ENCODE data around the gene SH2D3A. TPM values are rescaled to one million over a fixed set of nuclear protein-coding genes. Genes with fewer than 3 reads are reported as not detected.

SH2D3A gene
- total RNA-seq, 1 experiment from 2014 or later: 30.3 TPM

GRCh38 chr19:6743066-6743465 lies 24.2 kb downstream of the SH2D3A start (continued):
- TF ChIP-seq ERG (CRISPR knock-in tag; IDR thresholded peaks at IDR 0.05) (no peak), KAT7 (CRISPR knock-in tag; IDR thresholded peaks at IDR 0.05; ENCODE audit: borderline replicate concordance) (no peak), MYBL2 (CRISPR knock-in tag; IDR thresholded peaks at IDR 0.05) (no peak), USF1 (CRISPR knock-in tag; IDR thresholded peaks at IDR 0.05) (no peak), SMAD4 (CRISPR knock-in tag; IDR thresholded peaks at IDR 0.05) (no peak), E2F1 (CRISPR knock-in tag; IDR thresholded peaks at IDR 0.05) (no peak), ELF4 (CRISPR knock-in tag; IDR thresholded peaks at IDR 0.05; ENCODE audit: low read depth) (no peak), ZNF219 (CRISPR knock-in tag; IDR thresholded peaks at IDR 0.05; ENCODE audit: borderline replicate concordance) (no peak), ZNF263 (CRISPR knock-in tag; IDR thresholded peaks at IDR 0.05; ENCODE audit: low read depth) (no peak)

GRCh38 chr19:6740589-6741343 lies 26.5 kb downstream of the SH2D3A start:
- peaks cover 51% of the 10 kb centered on the region for H3K4me1 Mint-ChIP-seq
- ATAC-seq: peak; percentile 2; the same call in 1 of the 2 replicates
- no peaks in the 10 kb centered on the region for H3K9me3 Mint-ChIP-seq

GRCh38 chr19:6739883-6740588 lies 27.2 kb downstream of the SH2D3A start:
- CTCF ChIA-PET: interaction anchor here (1.0 to 1.1 kb wide), 2 partner anchors 12 to 223 kb away, joined by 3 to 8 read pairs; no protein-coding TSS in a partner anchor
- H3K27me3 Mint-ChIP-seq (ENCODE audit: low read depth): no peaks in the 10 kb centered on the region
- H3K27ac Mint-ChIP-seq: no peak overlapping the region
- TF ChIP-seq ZNF263 (CRISPR knock-in tag; IDR thresholded peaks at IDR 0.05; ENCODE audit: low read depth) (peak; percentile 40; the same call in 1 of the 2 replicates), MYBL2 (CRISPR knock-in tag; IDR thresholded peaks at IDR 0.05) (0 out of 2 replicates have a peak, but pooled peaks have one; percentile 35), ATF2 (CRISPR knock-in tag; IDR thresholded peaks at IDR 0.05; ENCODE audit: borderline replicate concordance, low read depth) (0 out of 2 replicates have a peak, but pooled peaks have one; percentile 9), MAX (CRISPR knock-in tag; IDR thresholded peaks at IDR 0.05) (peak; percentile 30; the same call in 1 of the 2 replicates), MLX (CRISPR knock-in tag; IDR thresholded peaks at IDR 0.05) (no peak), ZNF512 (CRISPR knock-in tag; IDR thresholded peaks at IDR 0.05; ENCODE audit: borderline replicate concordance) (no peak)
- peak; percentile 51 for DNase-seq (ENCODE audit: low spot score)
- H3K4me3 Mint-ChIP-seq: peak overlapping the region; percentile 84
- H3K4me1 Mint-ChIP-seq: peaks cover 59% of the 10 kb centered on the region
- POLR2A ChIA-PET: interaction anchor here (1.0 to 3.9 kb wide), 2 partner anchors 13 to 27 kb away, joined by 5 to 29 read pairs; partner anchors contain the start of gene SH2D3A
- ATAC-seq: peak; percentile 2; the same call in 1 of the 2 replicates
- peaks cover 20% of the 10 kb centered on the region for H3K36me3 Mint-ChIP-seq
- H3K9me3 Mint-ChIP-seq: no peaks in the 10 kb centered on the region

More at GRCh38 chr19:6740589-6741343, 26.5 kb downstream of the SH2D3A start:
- TF ChIP-seq E2F5 (CRISPR knock-in tag; IDR thresholded peaks at IDR 0.05) (0 out of 2 replicates have a peak, but pooled peaks have one; percentile 41), SP1 (CRISPR knock-in tag; conservative IDR thresholded peaks at IDR 0.05) (0 out of 2 replicates have a peak, but pooled peaks have one; percentile 36), ZNF671 (CRISPR knock-in tag; IDR thresholded peaks at IDR 0.05) (no peak)
- no peaks in the 10 kb centered on the region for H3K27me3 Mint-ChIP-seq (ENCODE audit: low read depth)
- H3K4me3 Mint-ChIP-seq: peak overlapping the region; percentile 84
- DNase-seq (ENCODE audit: low spot score): peak; percentile 75
- CTCF ChIA-PET: interaction anchor here (1.0 to 1.1 kb wide), 2 partner anchors 12 to 224 kb away, joined by 3 to 8 read pairs; no protein-coding TSS in a partner anchor
- POLR2A ChIA-PET: interaction anchor here (1.0 to 3.9 kb wide), 2 partner anchors 12 to 26 kb away, joined by 5 to 29 read pairs; partner anchors contain the start of gene SH2D3A
- H3K36me3 Mint-ChIP-seq: peaks cover 28% of the 10 kb centered on the region
- peak overlapping the region; percentile 87 for H3K27ac Mint-ChIP-seq
